ENCODE data around the gene GGCX. TPM values are rescaled to one million over a fixed set of nuclear protein-coding genes. Genes with fewer than 3 reads are reported as not detected.

GGCX gene
- total and polyA plus RNA-seq, 9 of the 15 experiments (the other 6 are each of a cell fraction or from before 2014, with no cell fraction given): 14.4 to 47.1 (median 28.1) TPM

DNA sequence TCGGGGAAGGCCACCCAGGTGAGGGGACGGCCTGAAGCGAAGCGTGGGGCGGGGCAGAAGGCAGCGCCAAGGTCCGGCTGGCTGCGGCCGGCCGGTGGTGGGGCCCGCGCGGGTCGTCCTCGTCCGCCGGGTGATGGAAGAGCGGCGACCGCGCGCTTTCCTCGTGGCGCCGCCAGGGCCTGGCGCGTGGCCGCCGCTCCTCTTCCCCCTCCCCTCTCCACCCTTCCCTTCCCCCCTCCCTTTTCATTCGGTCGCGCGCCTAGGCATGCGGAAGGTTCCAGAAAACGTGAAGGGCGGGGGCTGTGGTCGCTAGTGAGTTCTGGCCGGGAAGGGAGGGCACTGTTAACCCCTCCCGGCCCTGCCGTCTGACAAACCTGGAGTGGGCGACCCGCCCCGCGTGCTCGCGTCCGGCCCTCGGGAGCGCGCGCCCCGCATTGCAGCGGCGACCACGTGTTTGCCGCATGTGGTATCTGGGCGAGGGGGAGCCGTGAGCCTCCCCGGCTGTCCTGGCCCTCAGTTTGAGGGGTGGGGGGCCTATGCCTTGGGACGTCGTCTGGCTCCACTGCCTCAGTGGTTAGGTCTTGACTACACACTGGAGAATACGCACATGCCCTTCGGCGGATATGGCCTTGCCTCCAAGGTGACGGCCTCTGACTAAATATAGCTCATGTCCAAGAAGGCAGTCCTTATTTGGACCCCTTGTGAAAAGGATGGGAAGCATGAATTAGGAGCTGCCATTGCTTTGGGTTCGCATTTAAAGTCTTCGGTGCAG lies 21.7 kb downstream of the GGCX start (continued):
- TF ChIP-seq ZNF24 (IDR thresholded peaks at IDR 0.05) (no peak), RBM15 (IDR thresholded peaks at IDR 0.05; ENCODE audit: insufficient read depth, low read length) (peak; percentile 93; the same call in 1 of the 2 replicates), SIRT6 (IDR thresholded peaks at IDR 0.05; ENCODE audit: low read depth, low read length) (peak; percentile 58), ZNF586 (CRISPR knock-in tag; conservative IDR thresholded peaks at IDR 0.05) (no peak), JUN (IDR thresholded peaks at IDR 0.05; ENCODE audit: borderline replicate concordance, low read depth, low read length) (peak; percentile 35; the same call in 1 of the 2 replicates), JUN (CRISPR knock-in tag; IDR thresholded peaks at IDR 0.05; ENCODE audit: borderline replicate concordance) (no peak; the same call in 1 of the 2 replicates), RB1 (IDR thresholded peaks at IDR 0.05; ENCODE audit: low read depth) (peak; percentile 16; the same call in 1 of the 2 replicates), L3MBTL2 (IDR thresholded peaks at IDR 0.05) (peak; percentile 70), ZNF75A (CRISPR knock-in tag; IDR thresholded peaks at IDR 0.05) (no peak), MEF2A (IDR thresholded peaks at IDR 0.05; ENCODE audit: control insufficient read depth, low read depth, low read length) (peak; percentile 55; the same call in 1 of the 2 replicates), CCNT2 (IDR thresholded peaks at IDR 0.05; ENCODE audit: borderline replicate concordance, extremely low read depth, insufficient read length, low read depth, low read length) (peak; percentile 97), SRSF1 (IDR thresholded peaks at IDR 0.05; ENCODE audit: low read depth, low read length) (0 out of 2 replicates have a peak, but pooled peaks have one; percentile 52), SMC3 (conservative IDR thresholded peaks at IDR 0.05; ENCODE audit: insufficient read depth, low read depth, low read length) (0 out of 2 replicates have a peak, but pooled peaks have one; percentile 29), CHD1 (IDR thresholded peaks at IDR 0.05; ENCODE audit: low read length) (peak; percentile 22)
- TF ChIP-seq, protein P1, sequence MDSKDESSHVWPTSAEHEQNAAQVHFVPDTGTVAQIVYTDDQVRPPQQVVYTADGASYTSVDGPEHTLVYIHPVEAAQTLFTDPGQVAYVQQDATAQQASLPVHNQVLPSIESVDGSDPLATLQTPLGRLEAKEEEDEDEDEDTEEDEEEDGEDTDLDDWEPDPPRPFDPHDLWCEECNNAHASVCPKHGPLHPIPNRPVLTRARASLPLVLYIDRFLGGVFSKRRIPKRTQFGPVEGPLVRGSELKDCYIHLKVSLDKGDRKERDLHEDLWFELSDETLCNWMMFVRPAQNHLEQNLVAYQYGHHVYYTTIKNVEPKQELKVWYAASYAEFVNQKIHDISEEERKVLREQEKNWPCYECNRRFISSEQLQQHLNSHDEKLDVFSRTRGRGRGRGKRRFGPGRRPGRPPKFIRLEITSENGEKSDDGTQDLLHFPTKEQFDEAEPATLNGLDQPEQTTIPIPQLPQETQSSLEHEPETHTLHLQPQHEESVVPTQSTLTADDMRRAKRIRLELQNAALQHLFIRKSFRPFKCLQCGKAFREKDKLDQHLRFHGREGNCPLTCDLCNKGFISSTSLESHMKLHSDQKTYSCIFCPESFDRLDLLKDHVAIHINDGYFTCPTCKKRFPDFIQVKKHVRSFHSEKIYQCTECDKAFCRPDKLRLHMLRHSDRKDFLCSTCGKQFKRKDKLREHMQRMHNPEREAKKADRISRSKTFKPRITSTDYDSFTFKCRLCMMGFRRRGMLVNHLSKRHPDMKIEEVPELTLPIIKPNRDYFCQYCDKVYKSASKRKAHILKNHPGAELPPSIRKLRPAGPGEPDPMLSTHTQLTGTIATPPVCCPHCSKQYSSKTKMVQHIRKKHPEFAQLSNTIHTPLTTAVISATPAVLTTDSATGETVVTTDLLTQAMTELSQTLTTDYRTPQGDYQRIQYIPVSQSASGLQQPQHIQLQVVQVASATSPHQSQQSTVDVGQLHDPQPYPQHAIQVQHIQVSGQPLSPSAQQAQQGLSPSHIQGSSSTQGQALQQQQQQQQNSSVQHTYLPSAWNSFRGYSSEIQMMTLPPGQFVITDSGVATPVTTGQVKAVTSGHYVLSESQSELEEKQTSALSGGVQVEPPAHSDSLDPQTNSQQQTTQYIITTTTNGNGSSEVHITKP (IDR thresholded peaks at IDR 0.05; ENCODE audit: partially characterized antibody): peak; percentile 38
- TF ChIP-seq, protein P2, sequence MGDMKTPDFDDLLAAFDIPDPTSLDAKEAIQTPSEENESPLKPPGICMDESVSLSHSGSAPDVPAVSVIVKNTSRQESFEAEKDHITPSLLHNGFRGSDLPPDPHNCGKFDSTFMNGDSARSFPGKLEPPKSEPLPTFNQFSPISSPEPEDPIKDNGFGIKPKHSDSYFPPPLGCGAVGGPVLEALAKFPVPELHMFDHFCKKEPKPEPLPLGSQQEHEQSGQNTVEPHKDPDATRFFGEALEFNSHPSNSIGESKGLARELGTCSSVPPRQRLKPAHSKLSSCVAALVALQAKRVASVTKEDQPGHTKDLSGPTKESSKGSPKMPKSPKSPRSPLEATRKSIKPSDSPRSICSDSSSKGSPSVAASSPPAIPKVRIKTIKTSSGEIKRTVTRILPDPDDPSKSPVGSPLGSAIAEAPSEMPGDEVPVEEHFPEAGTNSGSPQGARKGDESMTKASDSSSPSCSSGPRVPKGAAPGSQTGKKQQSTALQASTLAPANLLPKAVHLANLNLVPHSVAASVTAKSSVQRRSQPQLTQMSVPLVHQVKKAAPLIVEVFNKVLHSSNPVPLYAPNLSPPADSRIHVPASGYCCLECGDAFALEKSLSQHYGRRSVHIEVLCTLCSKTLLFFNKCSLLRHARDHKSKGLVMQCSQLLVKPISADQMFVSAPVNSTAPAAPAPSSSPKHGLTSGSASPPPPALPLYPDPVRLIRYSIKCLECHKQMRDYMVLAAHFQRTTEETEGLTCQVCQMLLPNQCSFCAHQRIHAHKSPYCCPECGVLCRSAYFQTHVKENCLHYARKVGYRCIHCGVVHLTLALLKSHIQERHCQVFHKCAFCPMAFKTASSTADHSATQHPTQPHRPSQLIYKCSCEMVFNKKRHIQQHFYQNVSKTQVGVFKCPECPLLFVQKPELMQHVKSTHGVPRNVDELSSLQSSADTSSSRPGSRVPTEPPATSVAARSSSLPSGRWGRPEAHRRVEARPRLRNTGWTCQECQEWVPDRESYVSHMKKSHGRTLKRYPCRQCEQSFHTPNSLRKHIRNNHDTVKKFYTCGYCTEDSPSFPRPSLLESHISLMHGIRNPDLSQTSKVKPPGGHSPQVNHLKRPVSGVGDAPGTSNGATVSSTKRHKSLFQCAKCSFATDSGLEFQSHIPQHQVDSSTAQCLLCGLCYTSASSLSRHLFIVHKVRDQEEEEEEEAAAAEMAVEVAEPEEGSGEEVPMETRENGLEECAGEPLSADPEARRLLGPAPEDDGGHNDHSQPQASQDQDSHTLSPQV (IDR thresholded peaks at IDR 0.05): peak; percentile 69
- TF ChIP-seq, protein P3, sequence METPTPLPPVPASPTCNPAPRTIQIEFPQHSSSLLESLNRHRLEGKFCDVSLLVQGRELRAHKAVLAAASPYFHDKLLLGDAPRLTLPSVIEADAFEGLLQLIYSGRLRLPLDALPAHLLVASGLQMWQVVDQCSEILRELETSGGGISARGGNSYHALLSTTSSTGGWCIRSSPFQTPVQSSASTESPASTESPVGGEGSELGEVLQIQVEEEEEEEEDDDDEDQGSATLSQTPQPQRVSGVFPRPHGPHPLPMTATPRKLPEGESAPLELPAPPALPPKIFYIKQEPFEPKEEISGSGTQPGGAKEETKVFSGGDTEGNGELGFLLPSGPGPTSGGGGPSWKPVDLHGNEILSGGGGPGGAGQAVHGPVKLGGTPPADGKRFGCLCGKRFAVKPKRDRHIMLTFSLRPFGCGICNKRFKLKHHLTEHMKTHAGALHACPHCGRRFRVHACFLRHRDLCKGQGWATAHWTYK (CRISPR knock-in tag; IDR thresholded peaks at IDR 0.05): peak; percentile 27

Data from K562 (cell line).